Activated naive CD4-positive, alpha-beta T cell treated with anti-CD3 and anti-CD28 coated beads for 36 hours (primary cell): Measurements from ENCODE around the gene HOXC10. TPM values are rescaled to one million over a fixed set of nuclear protein-coding genes. Genes with fewer than 3 reads are reported as not detected.

Experiments used
- CTCF ChIA-PET: fragments of 350-600 bp; sonication (Branson Sonifier 250); formaldehyde crosslinking; loops from one replicate; lab custom pipeline; 2021; ENCODE audit warnings: antibody characterized with exemption; lab: Charles Lee
- DNase-seq: peaks from one replicate; pipeline ENCODE4 v3.0.0-alpha.2; 2020
- H3K27ac Mint-ChIP-seq: one replicate; pipeline ENCODE4 v1.8.0; 2021; ENCODE audit warnings: mild to moderate bottlenecking, mixed read lengths
- H3K27me3 Mint-ChIP-seq: one replicate; pipeline ENCODE4 v1.8.0; 2021; ENCODE audit warnings: low read depth, mixed read lengths
- H3K36me3 Mint-ChIP-seq: one replicate; pipeline ENCODE4 v1.8.0; 2021; ENCODE audit warnings: low read depth, mixed read lengths
- H3K4me1 Mint-ChIP-seq: one replicate; pipeline ENCODE4 v1.8.0; 2021; ENCODE audit warnings: low read depth, mixed read lengths
- H3K4me3 Mint-ChIP-seq: one replicate; pipeline ENCODE4 v1.8.0; 2021; ENCODE audit warnings: mild to moderate bottlenecking, moderate library complexity, mixed read lengths
- H3K9me3 Mint-ChIP-seq: one replicate; pipeline ENCODE4 v1.8.0; 2021; ENCODE audit warnings: mixed read lengths
- intact Hi-C: fragments of 100-400 bp; cut with micrococcal nuclease; formaldehyde crosslinking; loops from one replicate; pipeline ENCODE4 v1.15.1; 2023
- total RNA-seq, 2 experiments: library from RNA; stranded (reverse); gene quantifications; one replicate each; pipeline ENCODE4 v1.2.3, GENCODE V29; 2021

HOXC10 gene
- total RNA-seq, 2 experiments from 2014 or later = not detected

DNA sequence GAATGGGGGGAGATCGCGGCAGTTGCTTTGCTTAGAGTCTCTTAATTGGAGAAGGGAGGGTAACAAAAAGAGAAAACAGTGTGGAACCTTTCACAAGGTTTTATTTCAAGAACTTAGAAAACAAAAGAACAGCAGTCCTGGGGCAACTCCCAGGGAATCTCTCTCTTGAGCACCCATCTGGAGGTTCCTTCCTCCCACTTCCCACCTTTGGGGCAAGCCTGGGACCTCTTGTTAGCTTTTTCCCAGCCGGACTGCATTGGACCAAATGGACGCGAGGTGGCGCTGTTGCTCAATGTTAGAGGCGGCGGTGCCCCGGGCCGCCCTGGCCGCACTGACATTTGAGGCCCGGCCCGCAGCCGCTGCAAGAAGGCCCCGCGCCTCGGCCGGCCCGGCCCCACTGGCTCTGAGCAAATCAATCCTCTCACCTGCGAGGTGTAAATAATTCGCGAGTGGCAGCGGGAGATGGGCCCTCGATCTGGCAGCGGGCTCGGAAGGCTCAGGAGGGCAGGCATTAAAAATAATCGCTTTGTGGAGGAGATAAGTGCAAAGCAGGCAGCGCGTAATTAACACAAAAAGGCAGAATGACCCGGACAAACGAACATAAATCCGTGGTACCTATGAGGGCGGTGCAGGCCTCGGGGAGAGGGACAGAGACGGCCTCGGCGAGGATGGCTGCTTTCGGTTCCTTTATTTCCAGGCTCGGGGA, 21.1 kb downstream of the HOXC10 start:
- DNase-seq = peak; percentile 91
- H3K36me3 Mint-ChIP-seq = no peaks in the 10 kb centered on the region
- H3K27me3 Mint-ChIP-seq = peaks cover 90% of the 10 kb centered on the region
- peaks cover 25% of the 10 kb centered on the region for H3K4me1 Mint-ChIP-seq
- CTCF ChIA-PET = interaction anchor here (0.6 to 6.8 kb wide), 21 partner anchors 9 to 261 kb away, joined by 3 to 72 read pairs (median 4); partner anchors contain the start of genes HOXC10, HOXC5 and SMUG1
- no peaks in the 10 kb centered on the region for H3K9me3 Mint-ChIP-seq
- intact Hi-C loops = loop anchor here (1.0 kb wide), 5 partner anchors 21 to 202 kb away; partner anchors contain the start of gene HOXC10
- peak overlapping the region; percentile 58 for H3K4me3 Mint-ChIP-seq
- no peak overlapping the region for H3K27ac Mint-ChIP-seq

DNA sequence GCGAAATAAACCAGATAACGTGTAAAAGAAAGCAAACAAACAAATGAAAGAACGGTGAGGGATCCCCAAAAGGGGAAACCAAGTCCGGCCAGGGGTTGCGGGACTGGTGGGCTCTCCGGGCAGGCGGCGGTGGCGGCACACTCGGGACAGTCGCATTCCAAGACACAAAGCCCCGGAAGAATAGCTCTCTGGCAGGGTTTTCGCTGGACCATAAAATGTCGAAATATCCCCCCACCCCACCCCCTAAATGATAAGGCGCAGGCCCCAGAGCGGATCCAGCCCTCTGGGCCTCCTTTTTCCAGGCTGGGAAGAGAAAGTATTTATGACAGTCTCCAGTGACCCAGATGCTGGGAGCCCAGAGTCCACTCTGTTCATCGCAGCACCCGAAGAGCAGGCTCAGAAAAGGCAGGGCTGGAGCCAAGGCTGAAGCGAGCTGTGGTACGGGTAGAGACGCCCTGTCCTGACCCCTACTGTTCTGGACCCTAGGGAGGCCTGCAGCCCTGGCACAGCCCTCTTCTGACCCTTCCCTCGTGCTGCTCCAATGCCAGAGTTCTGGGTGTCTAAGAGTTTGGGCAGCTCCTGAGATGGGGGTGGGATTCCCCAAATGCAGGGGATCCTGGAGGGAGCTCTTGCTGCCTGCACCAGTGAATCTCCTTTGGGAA, 21.7 kb downstream of the HOXC10 start:
- intact Hi-C loops = loop anchor here (1.0 kb wide), 5 partner anchors 21 to 202 kb away; partner anchors contain the start of gene HOXC10
- Mint-ChIP-seq H3K9me3 (no peaks in the 10 kb centered on the region), H3K27ac (no peak overlapping the region), H3K36me3 (no peaks in the 10 kb centered on the region), H3K4me3 (peak overlapping the region; percentile 58), H3K27me3 (peaks cover 90% of the 10 kb centered on the region), H3K4me1 (peaks cover 30% of the 10 kb centered on the region)
- CTCF ChIA-PET = interaction anchor here (0.6 to 6.8 kb wide), 15 partner anchors 10 to 208 kb away, joined by 3 to 72 read pairs (median 5); partner anchors contain the start of genes HOXC10, HOXC5 and SMUG1
- no peak for DNase-seq

DNA sequence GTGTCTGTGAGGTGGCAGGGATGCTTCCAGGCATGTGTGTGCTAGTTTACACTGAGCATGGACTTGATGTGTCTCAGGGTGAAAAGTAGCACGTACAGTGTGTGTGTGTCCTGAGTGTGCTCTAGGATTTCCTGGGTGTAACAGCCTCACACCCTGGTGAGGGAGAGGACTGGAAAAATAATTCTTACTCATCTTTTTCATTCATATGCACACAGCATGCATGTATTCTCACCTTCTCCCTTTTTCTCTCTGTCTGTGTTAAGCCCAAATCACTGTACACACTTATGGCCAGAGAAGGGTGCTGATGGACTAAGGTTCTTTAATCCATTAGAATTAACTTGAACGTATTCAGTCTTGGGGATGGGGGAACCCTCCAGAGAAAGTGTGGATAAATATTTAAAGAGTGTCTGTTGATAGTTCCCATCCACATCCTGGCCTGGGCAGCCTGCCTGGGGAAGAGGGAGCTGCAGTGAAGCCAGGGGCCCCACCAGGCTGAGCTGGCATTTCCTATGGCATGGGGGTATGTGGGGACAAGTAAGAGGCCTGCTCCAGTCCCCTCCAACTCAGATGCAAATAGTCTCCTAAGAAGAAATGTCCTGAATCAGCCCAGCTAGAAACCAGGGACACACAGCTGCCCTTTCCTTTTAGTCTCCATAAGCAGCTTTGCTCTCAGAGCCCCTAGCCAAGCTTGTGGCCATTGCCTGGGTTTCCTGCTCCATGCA, 22.8 kb downstream of the HOXC10 start:
- Mint-ChIP-seq H3K4me3 (no peak overlapping the region), H3K9me3 (no peaks in the 10 kb centered on the region), H3K36me3 (no peaks in the 10 kb centered on the region), H3K27me3 (peaks cover 87% of the 10 kb centered on the region), H3K27ac (no peak overlapping the region), H3K4me1 (peaks cover 27% of the 10 kb centered on the region)
- DNase-seq = no peak
- CTCF ChIA-PET = interaction anchor here (0.6 to 6.8 kb wide), 11 partner anchors 10 to 301 kb away, joined by 3 to 72 read pairs (median 8); partner anchors contain the start of genes HOXC10, HOXC5 and SMUG1
- intact Hi-C loops = no loop called here

DNA sequence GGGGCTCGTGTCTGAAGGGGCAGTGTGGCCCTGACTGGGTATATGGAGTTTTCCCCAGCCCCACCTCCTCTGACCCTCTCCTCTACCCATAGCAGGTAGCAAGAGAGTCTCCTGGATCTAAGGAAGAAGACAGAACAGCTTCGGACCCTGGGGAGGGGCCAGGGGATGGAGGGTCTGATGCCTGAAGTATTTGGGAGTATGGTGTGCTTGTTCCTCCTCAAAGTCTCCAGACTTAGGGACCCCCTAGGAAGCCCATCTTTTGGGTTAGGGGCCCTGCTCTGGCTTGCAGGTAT, 23.3 kb downstream of the HOXC10 start:
- no peak for DNase-seq
- Mint-ChIP-seq H3K9me3 (no peaks in the 10 kb centered on the region), H3K27me3 (peaks cover 87% of the 10 kb centered on the region), H3K4me3 (no peak overlapping the region), H3K27ac (no peak overlapping the region), H3K36me3 (no peaks in the 10 kb centered on the region), H3K4me1 (peaks cover 27% of the 10 kb centered on the region)
- intact Hi-C loops = no loop called here
- CTCF ChIA-PET = interaction anchor here (0.6 to 6.8 kb wide), 13 partner anchors 10 to 302 kb away, joined by 3 to 72 read pairs (median 6); partner anchors contain the start of genes HOXC10, HOXC5 and SMUG1

DNA sequence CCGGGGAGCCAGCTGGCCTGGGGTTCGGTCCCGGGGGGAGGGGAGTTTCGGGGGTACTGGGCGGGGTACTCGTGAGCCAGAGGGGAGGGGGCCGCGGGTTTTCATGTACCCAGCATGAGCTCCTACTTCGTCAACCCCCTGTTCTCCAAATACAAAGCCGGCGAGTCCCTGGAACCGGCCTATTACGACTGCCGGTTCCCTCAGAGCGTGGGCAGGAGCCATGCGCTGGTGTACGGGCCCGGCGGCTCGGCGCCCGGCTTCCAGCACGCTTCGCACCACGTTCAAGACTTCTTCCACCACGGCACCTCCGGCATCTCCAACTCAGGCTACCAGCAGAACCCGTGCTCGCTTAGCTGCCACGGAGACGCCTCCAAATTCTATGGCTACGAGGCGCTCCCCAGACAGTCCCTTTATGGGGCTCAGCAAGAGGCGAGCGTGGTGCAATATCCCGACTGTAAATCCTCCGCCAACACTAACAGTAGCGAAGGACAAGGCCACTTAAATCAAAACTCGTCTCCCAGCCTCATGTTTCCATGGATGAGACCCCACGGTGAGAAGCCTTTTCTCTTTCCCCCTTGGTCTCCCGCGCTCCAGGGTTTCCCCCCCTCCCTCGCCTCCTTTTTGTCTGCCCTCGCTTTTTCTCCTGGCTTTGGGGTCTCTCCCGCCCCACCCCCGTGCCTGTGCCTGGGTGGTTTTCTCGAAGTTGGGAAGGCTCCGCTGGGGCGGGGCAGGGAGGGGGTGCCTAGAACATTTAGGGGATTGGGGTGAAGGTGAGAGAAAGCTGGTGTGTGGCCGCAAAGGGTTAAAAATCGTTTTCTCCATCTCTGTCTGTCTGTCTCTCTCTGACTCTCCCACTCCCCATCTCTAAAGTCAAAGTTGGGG, 24.5 kb downstream of the HOXC10 start:
- intact Hi-C loops = loop anchor here (1.0 kb wide), 1 partner anchor 8 kb away; no protein-coding TSS in a partner anchor
- Mint-ChIP-seq H3K4me3 (peak overlapping the region; percentile 48), H3K36me3 (no peaks in the 10 kb centered on the region), H3K9me3 (no peaks in the 10 kb centered on the region), H3K27me3 (peaks cover 86% of the 10 kb centered on the region), H3K27ac (no peak overlapping the region), H3K4me1 (peaks cover 27% of the 10 kb centered on the region)
- CTCF ChIA-PET = interaction anchor here (0.7 to 6.8 kb wide), 23 partner anchors 8 to 494 kb away, joined by 3 to 72 read pairs (median 4); partner anchors contain the start of genes HOXC10, HOXC5 and SMUG1
- DNase-seq = peak; percentile 34

DNA sequence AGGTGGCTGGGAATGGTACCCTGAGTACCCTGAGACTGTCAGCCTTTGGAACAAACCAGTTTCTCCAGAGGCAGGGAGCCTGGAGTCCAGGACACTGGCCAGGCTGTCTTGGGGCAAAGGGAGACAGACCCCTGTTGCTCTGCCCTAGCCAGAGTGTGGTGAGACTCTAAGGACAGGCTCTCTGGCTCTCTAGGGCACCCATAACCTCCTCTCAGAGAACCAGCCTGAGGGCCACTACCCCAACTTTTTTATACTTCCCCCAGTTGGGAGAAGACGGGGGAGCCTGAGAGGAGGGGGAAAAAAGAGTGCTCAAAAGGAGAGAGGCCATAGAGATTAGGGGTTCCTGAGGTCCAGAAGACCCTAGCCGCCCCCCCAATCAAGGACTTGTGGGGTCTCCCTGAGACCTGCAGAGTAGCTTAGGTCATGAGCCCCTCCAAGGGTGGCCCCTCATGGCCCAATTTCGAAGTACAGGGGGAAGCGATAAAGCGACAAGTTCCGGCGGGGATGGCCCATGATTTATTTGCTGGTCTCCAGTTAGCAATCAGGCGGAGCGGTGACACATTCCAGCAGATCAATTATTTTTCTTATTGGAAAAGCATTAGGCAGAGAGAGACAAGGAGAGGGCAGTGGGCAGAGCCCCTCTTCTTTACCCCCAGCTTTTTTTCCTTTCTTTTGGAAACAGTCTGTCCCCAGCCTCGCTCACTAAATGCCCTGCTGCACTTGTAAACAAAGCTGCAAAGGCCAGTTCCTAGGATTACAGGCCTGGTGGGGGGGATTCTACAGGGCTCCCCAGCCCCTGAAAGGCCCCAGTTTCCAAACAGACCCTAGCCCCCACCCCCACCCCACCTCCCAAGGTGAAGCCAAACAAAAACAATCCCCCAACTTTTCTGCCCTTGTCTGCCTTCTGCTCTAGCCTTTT, 25.4 kb downstream of the HOXC10 start:
- H3K4me3 Mint-ChIP-seq = no peak overlapping the region
- DNase-seq = no peak
- no peaks in the 10 kb centered on the region for H3K36me3 Mint-ChIP-seq
- peaks cover 87% of the 10 kb centered on the region for H3K27me3 Mint-ChIP-seq
- H3K9me3 Mint-ChIP-seq = no peaks in the 10 kb centered on the region
- CTCF ChIA-PET = interaction anchor here (1.0 to 6.5 kb wide), 4 partner anchors 22 to 196 kb away, joined by 3 to 72 read pairs (median 23); partner anchors contain the start of genes HOXC5 and SMUG1
- peaks cover 32% of the 10 kb centered on the region for H3K4me1 Mint-ChIP-seq
- no peak overlapping the region for H3K27ac Mint-ChIP-seq
- intact Hi-C loops = no loop called here

DNA sequence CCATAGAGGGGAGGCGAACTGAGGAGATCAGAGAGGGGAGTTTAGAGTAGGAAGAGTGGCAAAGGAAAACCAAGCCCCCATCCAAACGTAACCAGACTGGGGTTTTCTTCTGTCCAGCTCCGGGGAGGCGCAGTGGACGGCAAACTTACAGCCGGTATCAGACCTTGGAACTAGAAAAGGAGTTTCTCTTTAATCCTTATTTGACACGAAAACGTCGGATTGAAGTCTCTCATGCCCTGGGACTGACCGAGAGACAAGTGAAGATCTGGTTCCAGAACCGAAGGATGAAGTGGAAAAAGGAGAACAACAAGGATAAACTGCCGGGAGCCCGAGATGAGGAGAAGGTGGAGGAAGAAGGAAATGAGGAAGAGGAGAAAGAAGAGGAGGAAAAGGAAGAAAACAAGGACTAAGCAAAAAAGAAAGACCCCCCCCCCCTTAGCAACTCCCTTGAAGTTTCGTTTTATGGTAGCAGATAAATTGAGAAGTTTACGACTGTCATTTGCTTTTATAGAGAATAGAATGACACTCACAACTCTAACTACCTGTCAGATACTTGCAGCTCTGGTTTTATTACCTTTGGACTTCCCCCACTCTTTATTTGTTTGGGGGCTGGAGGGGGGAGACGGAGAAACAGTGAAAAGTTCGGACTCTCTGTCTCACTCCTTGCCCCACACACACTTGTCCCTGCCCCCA, 26.2 kb downstream of the HOXC10 start:
- Mint-ChIP-seq H3K27ac (no peak overlapping the region), H3K4me3 (no peak overlapping the region), H3K4me1 (peaks cover 27% of the 10 kb centered on the region), H3K27me3 (peaks cover 88% of the 10 kb centered on the region), H3K36me3 (no peaks in the 10 kb centered on the region), H3K9me3 (no peaks in the 10 kb centered on the region)
- DNase-seq = no peak
- intact Hi-C loops = no loop called here
- CTCF ChIA-PET = no interaction called here

DNA sequence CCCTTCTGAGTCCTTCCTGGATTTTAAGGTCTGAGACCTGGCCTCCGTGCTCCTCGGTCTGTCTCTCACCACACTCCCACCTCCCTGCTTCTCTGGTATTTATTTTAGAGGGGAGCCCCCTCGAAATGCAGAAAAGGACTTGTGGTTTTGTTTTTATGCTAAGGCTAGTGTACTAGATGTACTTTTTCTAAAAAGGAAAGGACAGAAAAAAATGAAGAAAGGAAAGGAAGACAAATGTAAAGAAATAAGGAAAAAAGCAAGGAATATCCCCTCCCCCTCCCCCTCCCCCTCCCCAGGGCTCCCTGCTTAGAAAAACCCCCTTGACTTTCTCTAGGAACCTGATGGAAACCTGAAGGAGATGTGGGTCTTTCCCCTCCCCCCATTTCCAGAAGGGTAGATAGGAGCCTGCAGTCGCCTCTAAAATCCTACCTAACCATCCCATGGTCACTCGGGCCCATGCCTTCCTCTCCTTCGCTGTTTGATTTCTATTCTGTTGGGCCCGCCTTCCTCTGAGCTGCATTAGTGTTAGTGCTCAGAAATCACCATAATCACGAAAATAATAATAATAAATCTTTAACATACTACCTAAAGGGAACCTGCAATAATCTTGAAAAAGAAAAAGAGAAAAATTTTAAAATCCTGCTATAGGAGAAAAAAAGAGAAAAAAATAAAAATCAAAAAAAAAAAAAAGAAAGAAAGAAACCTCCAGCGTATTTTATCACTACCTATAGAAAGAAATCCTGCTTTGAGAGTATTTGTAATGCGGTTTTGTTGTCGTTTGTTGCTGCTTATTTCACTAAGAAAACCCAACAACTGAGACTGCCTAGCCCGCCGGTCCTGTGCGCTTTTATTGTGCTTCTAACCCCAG, 27.0 kb downstream of the HOXC10 start:
- CTCF ChIA-PET = interaction anchor here (1.4 kb wide), 1 partner anchor 21 kb away, joined by 4 read pairs; the partner anchor contains the start of gene HOXC5
- H3K4me3 Mint-ChIP-seq = no peak overlapping the region
- intact Hi-C loops = no loop called here
- H3K36me3 Mint-ChIP-seq = no peaks in the 10 kb centered on the region
- peaks cover 21% of the 10 kb centered on the region for H3K4me1 Mint-ChIP-seq
- no peak overlapping the region for H3K27ac Mint-ChIP-seq
- no peaks in the 10 kb centered on the region for H3K9me3 Mint-ChIP-seq
- no peak for DNase-seq
- H3K27me3 Mint-ChIP-seq = peaks cover 83% of the 10 kb centered on the region

DNA sequence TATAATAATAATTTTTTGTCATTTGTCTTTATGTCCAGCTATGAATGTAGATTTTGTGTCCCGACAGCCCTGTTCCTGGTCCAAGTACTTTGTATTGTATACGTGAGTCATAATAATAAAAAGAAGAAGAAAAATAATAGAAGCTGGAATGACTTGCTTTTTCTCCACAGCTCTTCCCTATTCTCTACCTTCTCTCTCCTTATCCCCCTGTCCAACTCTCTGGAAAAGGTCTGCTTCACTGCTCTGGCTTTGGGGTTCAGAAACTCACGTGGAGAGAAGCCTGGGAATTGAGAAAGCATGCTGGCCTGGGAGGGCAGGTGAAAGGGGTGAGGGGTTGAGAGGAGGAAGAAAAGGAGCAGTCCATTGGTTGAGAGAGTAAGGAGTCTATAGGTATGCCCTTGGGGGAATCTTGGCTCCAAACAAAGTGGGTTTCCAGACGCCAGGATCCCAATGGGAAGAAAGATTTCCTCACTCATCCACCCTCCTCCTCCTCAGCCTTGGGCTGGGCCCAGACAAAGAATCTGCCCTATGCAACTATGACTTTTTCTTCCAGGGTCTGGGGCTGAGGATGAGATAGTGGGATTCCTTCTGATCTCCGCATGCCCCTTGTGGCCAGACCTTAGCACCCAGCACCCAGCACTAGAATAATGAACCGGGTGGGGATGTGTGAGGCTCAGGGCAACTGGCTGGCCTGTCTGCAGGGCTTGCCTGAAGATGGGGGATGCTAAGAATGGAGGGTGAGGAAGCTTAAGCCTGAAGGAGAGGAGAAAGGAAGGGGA, 27.9 kb downstream of the HOXC10 start:
- no peak overlapping the region for H3K27ac Mint-ChIP-seq
- intact Hi-C loops = no loop called here
- no peaks in the 10 kb centered on the region for H3K9me3 Mint-ChIP-seq
- no peak for DNase-seq
- peaks cover 83% of the 10 kb centered on the region for H3K27me3 Mint-ChIP-seq
- no peaks in the 10 kb centered on the region for H3K36me3 Mint-ChIP-seq
- H3K4me3 Mint-ChIP-seq = no peak overlapping the region
- H3K4me1 Mint-ChIP-seq = peaks cover 25% of the 10 kb centered on the region
- CTCF ChIA-PET = interaction anchor here (1.4 kb wide), 1 partner anchor 20 kb away, joined by 4 read pairs; the partner anchor contains the start of gene HOXC5
